GM23338 (cell line): ENCODE measurements around the gene CDKN2AIP.

ENCODE experiments used
- CREB1 ChIP-seq: fragments of 250-450 bp; sonication (Bioruptor Pico); IDR thresholded peaks from 2 replicates; pipeline ENCODE4 v1.5.0; 2020; ENCODE audit warnings: low read depth, mild to moderate bottlenecking, moderate library complexity
- CTCF ChIP-seq, 2 experiments: fragments of 200-600 bp in 1 of 2; sonication (generic) in 1 of 2; conservative IDR thresholded peaks; 2 replicates each; pipeline versions ENCODE4 v1.5.1 to v1.6.1; 2016 to 2017; ENCODE audit warnings: antibody characterized with exemption in 2 of 2, low read depth in 2 of 2, mild to moderate bottlenecking in 2 of 2, moderate library complexity in 1 of 2
- ETS1 ChIP-seq: IDR thresholded peaks from 2 replicates; pipeline ENCODE4 v1.6.1; 2016; ENCODE audit warnings: antibody characterized with exemption
- EZH2 ChIP-seq: fragments of 200-600 bp; sonication (generic); IDR thresholded peaks from one replicate; pipeline ENCODE4 v1.8.0; 2017; ENCODE audit warnings: antibody characterized with exemption, mild to moderate bottlenecking, low read depth; ENCODE audit not compliant: unreplicated experiment
- EZH2phosphoT487 ChIP-seq: fragments of 200-600 bp; sonication (generic); IDR thresholded peaks from one replicate; pipeline ENCODE4 v1.8.1; 2018; ENCODE audit warnings: antibody characterized with exemption; ENCODE audit not compliant: unreplicated experiment
- NANOG ChIP-seq: IDR thresholded peaks from 2 replicates; pipeline ENCODE4 v1.6.1; 2016; ENCODE audit warnings: antibody characterized with exemption, borderline replicate concordance
- POLR2AphosphoS5 ChIP-seq: IDR thresholded peaks from 2 replicates; pipeline ENCODE4 v1.6.1; 2016; ENCODE audit warnings: antibody characterized with exemption, low read depth
- REST ChIP-seq: IDR thresholded peaks from one replicate; pipeline ENCODE4 v1.6.1; 2018; ENCODE audit warnings: antibody characterized with exemption; ENCODE audit not compliant: unreplicated experiment
- STAT1 ChIP-seq: IDR thresholded peaks from one replicate; pipeline ENCODE4 v1.6.1; 2016; ENCODE audit warnings: antibody characterized with exemption; ENCODE audit not compliant: unreplicated experiment
- ZNF331 ChIP-seq: fragments of 250-450 bp; sonication (Bioruptor Pico); IDR thresholded peaks from 2 replicates; pipeline ENCODE4 v1.5.0; 2020; ENCODE audit warnings: low read depth, mild to moderate bottlenecking, moderate library complexity

- TF ChIP-seq CTCF (conservative IDR thresholded peaks at IDR 0.05; ENCODE audit: low read depth in 2 of 2): no peak
- TF ChIP-seq EZH2: no peak
- no peak for TF ChIP-seq EZH2phosphoT487
- no peak for TF ChIP-seq POLR2AphosphoS5
- no peak for TF ChIP-seq REST
- TF ChIP-seq CREB1: no peak
- TF ChIP-seq NANOG: no peak
- no peak for TF ChIP-seq ETS1
- TF ChIP-seq STAT1: no peak
- no peak for TF ChIP-seq ZNF331 (CRISPR knock-in tag)
Observed at GRCh38 chr4:183402771-183403170, 41.7 kb upstream of the CDKN2AIP start.
